Neuron (in vitro differentiated cells): ENCODE measurements around the gene ATG13.

Experiments
- H2AFZ ChIP-seq: one replicate; pipeline ENCODE4 v1.6.1; 2013; ENCODE audit warnings: low read depth, mild to moderate bottlenecking, inconsistent platforms, low read length, moderate library complexity
- H3K27me3 ChIP-seq: one replicate; pipeline ENCODE4 v1.6.1; 2013; ENCODE audit warnings: low read length; ENCODE audit not compliant: insufficient read depth
- H3K36me3 ChIP-seq: one replicate; pipeline ENCODE4 v1.6.1; 2013; ENCODE audit warnings: low read length; ENCODE audit not compliant: insufficient read depth
- H3K4me1 ChIP-seq: one replicate; pipeline ENCODE4 v1.6.1; 2013; ENCODE audit warnings: low read length; ENCODE audit not compliant: insufficient read depth
- H3K4me3 ChIP-seq: 2 replicates; pipeline ENCODE4 v1.5.1; 2013; ENCODE audit warnings: mild to moderate bottlenecking, low read length, moderate library complexity
- H3K9me3 ChIP-seq: one replicate; pipeline ENCODE4 v1.6.1; 2013; ENCODE audit warnings: low read length

Gene ATG13

GRCh38 chr11:46676436-46677158 lies 59.2 kb downstream of the ATG13 start:
- Histone ChIP-seq H3K9me3 (no peaks in the 10 kb centered on the region), H3K36me3 (peaks cover 56% of the 10 kb centered on the region), H3K4me3 (no peak overlapping the region), H3K27me3 (no peaks in the 10 kb centered on the region), H2AFZ (no peak overlapping the region), H3K4me1 (no peaks in the 10 kb centered on the region)

- Histone ChIP-seq H2AFZ (no peak overlapping the region), H3K36me3 (peaks cover 50% of the 10 kb centered on the region), H3K27me3 (no peaks in the 10 kb centered on the region), H3K9me3 (no peaks in the 10 kb centered on the region), H3K4me1 (no peaks in the 10 kb centered on the region), H3K4me3 (no peak overlapping the region)
These were observed 59.8 kb downstream of the ATG13 start for GRCh38 chr11:46677169-46677568.

- Histone ChIP-seq H3K4me1 (no peaks in the 10 kb centered on the region), H3K36me3 (peaks cover 42% of the 10 kb centered on the region), H3K4me3 (no peak overlapping the region), H3K9me3 (no peaks in the 10 kb centered on the region), H2AFZ (no peak overlapping the region), H3K27me3 (no peaks in the 10 kb centered on the region)
These were observed 60.8 kb downstream of the ATG13 start for GRCh38 chr11:46677991-46678740.

- Histone ChIP-seq H3K9me3 (no peaks in the 10 kb centered on the region), H3K4me1 (no peaks in the 10 kb centered on the region), H3K4me3 (no peak overlapping the region), H3K36me3 (peaks cover 38% of the 10 kb centered on the region), H2AFZ (no peak overlapping the region), H3K27me3 (no peaks in the 10 kb centered on the region)
These were observed 61.4 kb downstream of the ATG13 start for GRCh38 chr11:46678741-46679130.

GRCh38 chr11:46679241-46680163 lies 62.1 kb downstream of the ATG13 start:
- Histone ChIP-seq H3K9me3 (no peaks in the 10 kb centered on the region), H3K36me3 (peaks cover 37% of the 10 kb centered on the region), H3K4me3 (no peak overlapping the region), H2AFZ (no peak overlapping the region), H3K27me3 (no peaks in the 10 kb centered on the region), H3K4me1 (no peaks in the 10 kb centered on the region)

- H3K9me3 ChIP-seq: no peaks in the 10 kb centered on the region
- H3K27me3 ChIP-seq: no peaks in the 10 kb centered on the region
- H2AFZ ChIP-seq: no peak overlapping the region
- H3K4me3 ChIP-seq: no peak overlapping the region
- H3K4me1 ChIP-seq: no peaks in the 10 kb centered on the region
- H3K36me3 ChIP-seq: peaks cover 37% of the 10 kb centered on the region
These were observed 62.9 kb downstream of the ATG13 start for GRCh38 chr11:46680164-46680760.

- Histone ChIP-seq H3K4me3 (no peak overlapping the region), H3K4me1 (no peaks in the 10 kb centered on the region), H3K27me3 (no peaks in the 10 kb centered on the region), H3K9me3 (no peaks in the 10 kb centered on the region), H2AFZ (no peak overlapping the region), H3K36me3 (peaks cover 40% of the 10 kb centered on the region)
These were observed 63.5 kb downstream of the ATG13 start for GRCh38 chr11:46680815-46681214.

- peaks cover 45% of the 10 kb centered on the region for H3K36me3 ChIP-seq
- no peak overlapping the region for H2AFZ ChIP-seq
These were observed 64.5 kb downstream of the ATG13 start for GRCh38 chr11:46681814-46682213.

GRCh38 chr11:46682773-46683752 lies 65.7 kb downstream of the ATG13 start:
- Histone ChIP-seq H3K4me1 (no peaks in the 10 kb centered on the region), H3K27me3 (no peaks in the 10 kb centered on the region), H2AFZ (no peak overlapping the region), H3K36me3 (peaks cover 55% of the 10 kb centered on the region), H3K4me3 (no peak overlapping the region), H3K9me3 (no peaks in the 10 kb centered on the region)

More at GRCh38 chr11:46681814-46682213, 64.5 kb downstream of the ATG13 start:
- H3K27me3 ChIP-seq: no peaks in the 10 kb centered on the region
- no peaks in the 10 kb centered on the region for H3K9me3 ChIP-seq
- H3K4me3 ChIP-seq: no peak overlapping the region
- no peaks in the 10 kb centered on the region for H3K4me1 ChIP-seq

- H3K27me3 ChIP-seq: no peaks in the 10 kb centered on the region
- H2AFZ ChIP-seq: no peak overlapping the region
- no peak overlapping the region for H3K4me3 ChIP-seq
- no peaks in the 10 kb centered on the region for H3K9me3 ChIP-seq
- H3K36me3 ChIP-seq: peaks cover 45% of the 10 kb centered on the region
- no peaks in the 10 kb centered on the region for H3K4me1 ChIP-seq
These were observed 67.0 kb downstream of the ATG13 start for GRCh38 chr11:46684367-46684766.

GRCh38 chr11:46686886-46687795 lies 69.8 kb downstream of the ATG13 start:
- Histone ChIP-seq H2AFZ (no peak overlapping the region), H3K4me3 (no peak overlapping the region), H3K36me3 (peaks cover 36% of the 10 kb centered on the region), H3K27me3 (no peaks in the 10 kb centered on the region), H3K4me1 (no peaks in the 10 kb centered on the region), H3K9me3 (no peaks in the 10 kb centered on the region)
